Prostate gland (tissue), 2 donors: Measurements from ENCODE around the gene WNK2.

Experiments used
- POLR2AphosphoS5 ChIP-seq: sonication (generic); formaldehyde crosslinking; IDR thresholded peaks from one replicate; pipeline ENCODE4 v1.6.1; 2017; ENCODE audit warnings: antibody characterized with exemption
- TF ChIP-seq, protein P1 (sequence below), 4 experiments: fragments of 200-600 bp in 2 of 4; fragments of 450-650 bp in 2 of 4; sonication (generic) in 2 of 4; IDR thresholded peaks; 1 replicate in 3 of 4; 2 replicates in 1 of 4; pipeline ENCODE4 v1.5.1; 2016 to 2019; ENCODE audit warnings: antibody characterized with exemption in 4 of 4, mild to moderate bottlenecking in 2 of 4, moderate library complexity in 2 of 4

DNA sequence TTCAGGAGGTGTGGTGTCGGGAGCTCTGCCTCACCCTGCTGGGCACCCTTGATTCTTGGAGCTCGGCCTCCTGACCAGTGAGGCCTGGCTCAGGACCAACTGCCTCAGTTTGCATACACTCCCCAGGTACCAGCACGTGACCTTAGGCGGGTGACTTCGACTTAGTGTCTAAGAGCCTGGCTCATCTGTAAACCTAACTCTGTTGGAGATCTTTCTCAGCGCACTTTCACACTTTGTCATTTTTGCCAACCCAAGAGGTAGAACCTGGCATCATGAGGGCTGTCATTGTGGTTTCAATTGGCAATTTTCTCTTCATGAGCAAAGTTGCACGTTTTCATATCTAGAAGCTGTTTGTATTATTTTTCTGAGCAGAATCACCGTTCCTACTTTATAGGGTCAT, 13.4 kb upstream of the WNK2 start:
- TF ChIP-seq, protein P1, sequence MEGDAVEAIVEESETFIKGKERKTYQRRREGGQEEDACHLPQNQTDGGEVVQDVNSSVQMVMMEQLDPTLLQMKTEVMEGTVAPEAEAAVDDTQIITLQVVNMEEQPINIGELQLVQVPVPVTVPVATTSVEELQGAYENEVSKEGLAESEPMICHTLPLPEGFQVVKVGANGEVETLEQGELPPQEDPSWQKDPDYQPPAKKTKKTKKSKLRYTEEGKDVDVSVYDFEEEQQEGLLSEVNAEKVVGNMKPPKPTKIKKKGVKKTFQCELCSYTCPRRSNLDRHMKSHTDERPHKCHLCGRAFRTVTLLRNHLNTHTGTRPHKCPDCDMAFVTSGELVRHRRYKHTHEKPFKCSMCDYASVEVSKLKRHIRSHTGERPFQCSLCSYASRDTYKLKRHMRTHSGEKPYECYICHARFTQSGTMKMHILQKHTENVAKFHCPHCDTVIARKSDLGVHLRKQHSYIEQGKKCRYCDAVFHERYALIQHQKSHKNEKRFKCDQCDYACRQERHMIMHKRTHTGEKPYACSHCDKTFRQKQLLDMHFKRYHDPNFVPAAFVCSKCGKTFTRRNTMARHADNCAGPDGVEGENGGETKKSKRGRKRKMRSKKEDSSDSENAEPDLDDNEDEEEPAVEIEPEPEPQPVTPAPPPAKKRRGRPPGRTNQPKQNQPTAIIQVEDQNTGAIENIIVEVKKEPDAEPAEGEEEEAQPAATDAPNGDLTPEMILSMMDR (IDR thresholded peaks at IDR 0.05), result no peak
- TF ChIP-seq POLR2AphosphoS5, result no peak
